Measurements from ENCODE around the gene CLK3. TPM values are rescaled to one million over a fixed set of nuclear protein-coding genes. Genes with fewer than 3 reads are reported as not detected.
"Not testable (repeated sequence)": the region's sequence is repeated elsewhere in the genome, so short reads cannot be mapped to it uniquely, and the experiment has no call there.

Gene CLK3
- polyA plus RNA-seq, 2 of the 4 experiments (the other 2 are of a cell fraction), result 35.7 to 48.2 TPM

GRCh38 chr15:74628949-74629348, 13.3 kb downstream of the CLK3 start:
- no peak for ATAC-seq
- ChIA-PET POLR2A (no interaction called here), CTCF (interaction anchor here (0.8 to 23.2 kb wide), 4 partner anchors 8 to 150 kb away, joined by 3 to 701 read pairs (median 110); partner anchors contain the start of gene CLK3)
- Histone ChIP-seq H3K4me3 (no peak overlapping the region), H3K4me1 (no peaks in the 10 kb centered on the region), H3K27ac (no peak overlapping the region), H3K9me3 (no peaks in the 10 kb centered on the region), H3K4me2 (no peak overlapping the region)
- no peak for TF ChIP-seq CHD4 (IDR thresholded peaks at IDR 0.05; ENCODE audit: borderline replicate concordance)
- TF ChIP-seq KDM1A (IDR thresholded peaks at IDR 0.05; ENCODE audit: low read depth), result no peak
- no peak for TF ChIP-seq ELK1 (IDR thresholded peaks at IDR 0.05; ENCODE audit: low read depth, low read length)
- no peak for TF ChIP-seq RAD21 (conservative IDR thresholded peaks at IDR 0.05 in 1 of 2, IDR thresholded peaks at IDR 0.05 in 1 of 2)
- no peak for TF ChIP-seq REST (IDR thresholded peaks at IDR 0.05)
- TF ChIP-seq EP300 (IDR thresholded peaks at IDR 0.05), result no peak
- no peak for TF ChIP-seq HDAC2 (IDR thresholded peaks at IDR 0.05)
- TF ChIP-seq NR3C1 (IDR thresholded peaks at IDR 0.05), result no peak
- no peak for TF ChIP-seq PBX3 (IDR thresholded peaks at IDR 0.05)
- no peak for TF ChIP-seq ZNF302 (CRISPR knock-in tag; IDR thresholded peaks at IDR 0.05)
- DNase-seq (ENCODE audit: low read depth in 1 of 2, low spot score in 1 of 2), result no peak
- FAIRE-seq, result no peak
- WGBS (ENCODE audit: missing lambda C conversion rate), result 70% methylated on average over 5 of the region's 5 CpGs

GRCh38 chr15:74629696-74630095, 14.1 kb downstream of the CLK3 start:
- WGBS (ENCODE audit: missing lambda C conversion rate), result 95% methylated on average over 4 of the region's 10 CpGs

GRCh38 chr15:74630284-74631086, 14.8 kb downstream of the CLK3 start:
- ATAC-seq (no peak; a peak in 1 of 6 replicates), FAIRE-seq (no peak), DNase-seq (ENCODE audit: low read depth in 1 of 2, low spot score in 1 of 2) (no peak)
- ChIA-PET POLR2A (no interaction called here), CTCF (interaction anchor here (0.7 to 23.2 kb wide), 15 partner anchors 9 to 318 kb away, joined by 3 to 701 read pairs (median 5); partner anchors contain the start of genes CLK3 and CSK)
- Histone ChIP-seq H3K27ac (no peak overlapping the region), H3K4me2 (no peak overlapping the region), H3K9me3 (no peaks in the 10 kb centered on the region), H3K4me1 (no peaks in the 10 kb centered on the region), H3K4me3 (no peak overlapping the region)
- TF ChIP-seq FOXS1 (CRISPR knock-in tag; IDR thresholded peaks at IDR 0.05) (no peak), SMC3 (IDR thresholded peaks at IDR 0.05) (no peak), CHD4 (IDR thresholded peaks at IDR 0.05; ENCODE audit: borderline replicate concordance) (no peak), ZSCAN20 (CRISPR knock-in tag; IDR thresholded peaks at IDR 0.05) (no peak), POLR2AphosphoS2 (conservative IDR thresholded peaks at IDR 0.05; ENCODE audit: low read length) (no peak), KDM1A (IDR thresholded peaks at IDR 0.05; ENCODE audit: low read depth) (no peak), EP300 (IDR thresholded peaks at IDR 0.05) (no peak), FOSB (CRISPR knock-in tag; IDR thresholded peaks at IDR 0.05) (no peak), CHD2 (IDR thresholded peaks at IDR 0.05; ENCODE audit: low read length, partially characterized antibody) (no peak), CEBPB (IDR thresholded peaks at IDR 0.05) (no peak)
- 93% methylated on average over 3 of the region's 6 CpGs for WGBS (ENCODE audit: missing lambda C conversion rate)

More at GRCh38 chr15:74629696-74630095, 14.1 kb downstream of the CLK3 start:
- H3K27ac ChIP-seq; ATAC-seq; H3K9me3 ChIP-seq; H3K4me3 ChIP-seq; POLR2A ChIA-PET; H3K4me2 ChIP-seq; FAIRE-seq; H3K4me1 ChIP-seq; DNase-seq (ENCODE audit: low read depth in 1 of 2, low spot score in 1 of 2): not testable (repeated sequence)
- CTCF ChIA-PET, result interaction anchor here (0.6 to 23.2 kb wide), 5 partner anchors 9 to 217 kb away, joined by 3 to 701 read pairs (median 12); partner anchors contain the start of genes CLK3 and CSK
